GM12875 (cell line): Measurements from ENCODE around the gene HIVEP2.

Experiments used
- H3K4me3 ChIP-seq: one replicate; pipeline ENCODE4 v1.5.1; 2011; ENCODE audit warnings: low read depth, low read length, control low read depth
- CTCF ChIP-seq: IDR thresholded peaks from 2 replicates; pipeline ENCODE4 v1.5.1; 2011; ENCODE audit warnings: low read depth, mild to moderate bottlenecking, control low read depth, inconsistent platforms, low read length, moderate library complexity, borderline replicate concordance; ENCODE audit not compliant: insufficient read depth

Gene HIVEP2

GRCh38 chr6:142940487-142940886, 4.5 kb downstream of the HIVEP2 start:
- no peak overlapping the region for H3K4me3 ChIP-seq
- TF ChIP-seq CTCF, result no peak

- H3K4me3 ChIP-seq, result no peak overlapping the region
- TF ChIP-seq CTCF, result no peak
Measured at GRCh38 chr6:142938510-142938909, 6.5 kb downstream of the HIVEP2 start.

- no peak for TF ChIP-seq CTCF
- H3K4me3 ChIP-seq, result no peak overlapping the region
Measured at GRCh38 chr6:142937986-142938385, 7.0 kb downstream of the HIVEP2 start.

DNA sequence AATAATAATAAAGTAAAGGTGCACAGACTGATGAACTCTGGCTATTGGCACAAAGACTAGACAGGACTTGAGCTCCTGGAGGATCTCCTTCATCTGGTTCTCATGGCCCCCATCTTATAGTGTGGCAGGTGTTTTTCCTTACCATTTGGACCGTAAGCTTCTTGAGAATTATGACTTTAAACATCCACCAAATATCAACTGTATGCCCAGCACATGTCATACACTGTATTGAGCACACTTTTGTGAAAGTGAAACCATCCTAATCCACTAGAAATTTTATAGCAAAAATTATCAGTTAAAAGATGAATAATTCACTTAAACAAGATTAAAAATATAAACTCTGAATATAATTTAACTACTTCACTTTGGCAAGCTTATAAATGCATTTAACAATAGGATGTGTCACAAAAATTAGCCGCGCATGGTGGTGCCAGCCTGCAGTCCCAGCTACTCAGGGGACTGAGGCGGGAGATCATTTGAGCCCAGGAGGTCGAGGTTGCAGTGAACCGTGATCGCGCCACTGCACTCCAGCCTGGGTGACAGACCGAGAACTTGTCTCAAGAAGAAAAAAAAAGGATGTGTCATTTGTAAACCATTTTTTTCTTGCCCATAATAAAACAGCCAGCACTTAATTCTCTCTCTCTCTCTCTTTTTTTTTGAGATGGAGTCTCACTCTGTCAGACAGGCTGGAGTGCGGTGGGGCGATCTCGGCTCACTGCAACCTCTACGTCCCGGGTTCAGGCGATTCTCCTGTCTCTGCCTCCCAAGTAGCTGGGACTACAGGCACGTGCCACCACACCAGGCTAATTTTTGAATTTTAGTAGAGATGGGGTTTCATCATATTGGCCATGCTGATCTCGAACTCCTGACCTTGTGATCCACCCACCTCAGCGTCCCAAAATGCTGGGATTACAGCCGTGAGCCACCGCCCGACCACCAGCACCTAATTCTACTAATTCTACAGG, 9.1 kb downstream of the HIVEP2 start:
- TF ChIP-seq CTCF, result no peak
- H3K4me3 ChIP-seq, result no peak overlapping the region

DNA sequence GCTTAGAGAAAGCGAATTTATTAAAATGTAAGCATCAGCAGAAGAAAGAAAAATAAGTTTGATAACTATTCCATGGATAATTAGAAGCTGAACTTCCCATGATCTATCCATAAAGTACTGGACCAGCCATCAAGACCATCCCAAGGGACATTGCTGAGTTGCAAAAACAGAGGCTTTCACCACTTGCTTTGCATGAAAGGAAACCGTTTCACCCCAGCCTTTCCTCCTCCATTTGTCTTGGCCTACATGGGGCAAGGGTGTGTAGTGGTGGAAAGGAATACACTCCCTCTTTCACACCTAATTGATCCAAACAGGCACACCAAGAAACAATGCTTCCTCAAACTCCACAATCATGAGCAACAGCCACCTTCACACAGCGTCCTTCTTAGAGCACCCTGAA, 10.4 kb downstream of the HIVEP2 start:
- no peak overlapping the region for H3K4me3 ChIP-seq
- no peak for TF ChIP-seq CTCF

DNA sequence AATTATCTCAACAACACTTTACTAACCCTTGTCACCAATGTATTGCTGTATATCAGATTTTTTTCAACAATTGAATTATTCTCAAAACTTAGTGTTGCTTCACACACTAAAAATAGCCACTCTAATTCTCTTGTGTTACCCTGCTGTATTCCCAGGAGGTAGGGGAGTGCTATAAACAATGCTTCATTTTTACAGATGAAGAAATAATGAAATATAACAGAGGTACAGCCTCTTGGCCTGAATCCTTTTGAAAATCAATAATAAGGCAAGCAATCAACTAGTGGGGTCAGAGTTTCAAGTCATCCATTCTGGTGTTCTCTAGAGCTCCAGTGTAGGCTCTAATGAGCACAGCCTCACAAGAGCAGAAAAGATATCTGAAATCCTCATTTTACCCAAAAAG, 10.9 kb downstream of the HIVEP2 start:
- TF ChIP-seq CTCF, result no peak
- H3K4me3 ChIP-seq, result no peak overlapping the region

- TF ChIP-seq CTCF, result no peak
- no peak overlapping the region for H3K4me3 ChIP-seq
Measured at GRCh38 chr6:142933701-142934100, 11.3 kb downstream of the HIVEP2 start.
